Urinary bladder (tissue), 4 donors: ENCODE measurements around the gene NUP85. TPM values are rescaled to one million over a fixed set of nuclear protein-coding genes. Genes with fewer than 3 reads are reported as not detected.
"Not testable (repeated sequence)": the region's sequence is repeated elsewhere in the genome, so short reads cannot be mapped to it uniquely, and the experiment has no call there.

Experiments
- DNase-seq: peaks from one replicate; pipeline ENCODE4 v3.0.0-alpha.2; 2015; ENCODE audit errors: extremely low spot score
- H3K27ac ChIP-seq: one replicate; pipeline ENCODE4 v1.5.1; 2013; ENCODE audit warnings: low read depth, mild to moderate bottlenecking, moderate library complexity
- H3K36me3 ChIP-seq: one replicate; pipeline ENCODE4 v1.6.1; 2013; ENCODE audit warnings: mild to moderate bottlenecking, moderate library complexity; ENCODE audit not compliant: insufficient read depth
- H3K4me1 ChIP-seq: one replicate; pipeline ENCODE4 v1.6.1; 2013; ENCODE audit warnings: mild to moderate bottlenecking, moderate library complexity; ENCODE audit not compliant: insufficient read depth
- H3K4me3 ChIP-seq: one replicate; pipeline ENCODE4 v1.5.1; 2013; ENCODE audit warnings: low read depth, low read length
- WGBS: extraction: QIAGEN DNeasy Blood & Tissue Kit; methylation state at CpG from one replicate; pipeline ENCODE4 v1.1.7; 2013; 5-methylcytosine and 5-hydroxymethylcytosine counted together
- polyA plus RNA-seq: library from polyadenylated mRNA; stranded (reverse); fragments of 200-250 nt; gene quantifications from one replicate; pipeline ENCODE4 v1.2.3, GENCODE V29; 2013
- total RNA-seq: library from RNA; depleted of rRNA; stranded (reverse); fragments of >200 nt; gene quantifications from one replicate; pipeline ENCODE4 v1.2.3, GENCODE V29; 2014
- donor health status: healthy with polysubstance abuse.
- donor health status: healthy.

Gene NUP85, protein sequence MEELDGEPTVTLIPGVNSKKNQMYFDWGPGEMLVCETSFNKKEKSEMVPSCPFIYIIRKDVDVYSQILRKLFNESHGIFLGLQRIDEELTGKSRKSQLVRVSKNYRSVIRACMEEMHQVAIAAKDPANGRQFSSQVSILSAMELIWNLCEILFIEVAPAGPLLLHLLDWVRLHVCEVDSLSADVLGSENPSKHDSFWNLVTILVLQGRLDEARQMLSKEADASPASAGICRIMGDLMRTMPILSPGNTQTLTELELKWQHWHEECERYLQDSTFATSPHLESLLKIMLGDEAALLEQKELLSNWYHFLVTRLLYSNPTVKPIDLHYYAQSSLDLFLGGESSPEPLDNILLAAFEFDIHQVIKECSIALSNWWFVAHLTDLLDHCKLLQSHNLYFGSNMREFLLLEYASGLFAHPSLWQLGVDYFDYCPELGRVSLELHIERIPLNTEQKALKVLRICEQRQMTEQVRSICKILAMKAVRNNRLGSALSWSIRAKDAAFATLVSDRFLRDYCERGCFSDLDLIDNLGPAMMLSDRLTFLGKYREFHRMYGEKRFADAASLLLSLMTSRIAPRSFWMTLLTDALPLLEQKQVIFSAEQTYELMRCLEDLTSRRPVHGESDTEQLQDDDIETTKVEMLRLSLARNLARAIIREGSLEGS
- total RNA-seq (36.6 TPM), polyA plus RNA-seq (40.2 TPM)

DNA sequence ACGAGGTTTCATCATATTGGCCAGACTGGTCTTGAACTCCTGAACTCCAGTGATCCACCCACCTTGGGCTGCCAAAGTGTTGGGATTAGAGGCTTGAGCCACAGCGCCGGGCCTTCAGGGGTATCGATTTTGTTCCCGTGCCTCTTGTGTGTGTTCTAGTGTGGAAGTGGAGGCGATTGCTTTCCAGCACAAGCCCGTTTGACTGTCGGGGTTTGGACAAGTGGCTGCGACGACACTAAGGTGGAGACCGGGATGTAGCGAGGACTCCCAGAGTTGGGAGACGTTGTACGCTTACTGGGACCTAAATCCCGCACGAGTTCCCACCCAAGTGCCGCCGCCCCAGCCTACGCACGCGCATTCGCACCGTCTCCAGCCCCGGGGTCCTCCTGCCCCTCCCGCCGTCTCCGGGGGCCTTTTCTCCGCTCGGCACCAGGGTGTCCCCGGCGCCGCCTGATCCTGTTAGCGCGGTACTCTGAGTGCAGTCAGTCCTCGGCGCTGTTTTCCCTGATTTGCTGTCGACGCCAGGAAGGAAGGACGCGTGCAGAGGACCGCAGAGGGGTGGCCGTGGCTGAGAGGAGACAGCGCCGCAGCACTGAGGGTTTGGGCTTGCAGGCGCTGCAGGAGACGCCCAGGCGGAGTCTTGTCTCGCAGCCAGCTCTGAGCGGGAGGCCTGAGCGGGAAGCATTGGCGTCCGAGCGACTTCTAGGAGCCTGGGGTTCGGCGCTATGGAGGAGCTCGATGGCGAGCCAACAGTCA is at the start of gene NUP85:
Gene NUP85, plus strand, starts transcription at position 643 of the 756 bp plus-strand sequence. Its CDS starts 83 bp downstream, at position 726.
- Histone ChIP-seq H3K36me3 (no peaks in the 10 kb centered on the region), H3K4me1 (no peaks in the 10 kb centered on the region), H3K27ac (peak within 1 kb of the TSS; percentile 96), H3K4me3 (peak within 1 kb of the TSS; percentile 88)
- DNase-seq, result peak; percentile 82
- under 1% methylated on average over 57 of the region's 57 CpGs for WGBS

DNA sequence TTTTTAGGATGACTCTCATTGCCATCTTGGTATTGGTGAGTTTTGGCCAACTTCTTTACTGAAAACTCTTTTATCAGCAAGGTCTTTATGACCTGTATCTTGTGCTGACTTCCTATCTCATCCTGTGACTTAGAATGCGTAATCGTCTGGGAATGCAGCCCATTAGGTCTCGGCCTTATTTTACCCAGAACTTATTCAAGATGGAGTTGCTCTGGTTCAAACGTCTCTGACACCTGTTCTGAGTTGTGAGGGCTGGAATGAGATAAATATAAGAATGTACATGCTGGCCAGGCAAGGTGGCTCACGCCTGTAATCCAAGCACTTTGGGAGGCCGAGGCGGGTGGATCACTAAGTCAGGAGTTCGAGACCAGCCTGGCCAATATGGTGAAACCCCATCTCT is 47.0 kb upstream of the NUP85 start:
- not testable (repeated sequence) for H3K27ac ChIP-seq, H3K36me3 ChIP-seq, H3K4me1 ChIP-seq, H3K4me3 ChIP-seq, DNase-seq
- WGBS, result 90% methylated on average over 8 of the region's 8 CpGs

DNA sequence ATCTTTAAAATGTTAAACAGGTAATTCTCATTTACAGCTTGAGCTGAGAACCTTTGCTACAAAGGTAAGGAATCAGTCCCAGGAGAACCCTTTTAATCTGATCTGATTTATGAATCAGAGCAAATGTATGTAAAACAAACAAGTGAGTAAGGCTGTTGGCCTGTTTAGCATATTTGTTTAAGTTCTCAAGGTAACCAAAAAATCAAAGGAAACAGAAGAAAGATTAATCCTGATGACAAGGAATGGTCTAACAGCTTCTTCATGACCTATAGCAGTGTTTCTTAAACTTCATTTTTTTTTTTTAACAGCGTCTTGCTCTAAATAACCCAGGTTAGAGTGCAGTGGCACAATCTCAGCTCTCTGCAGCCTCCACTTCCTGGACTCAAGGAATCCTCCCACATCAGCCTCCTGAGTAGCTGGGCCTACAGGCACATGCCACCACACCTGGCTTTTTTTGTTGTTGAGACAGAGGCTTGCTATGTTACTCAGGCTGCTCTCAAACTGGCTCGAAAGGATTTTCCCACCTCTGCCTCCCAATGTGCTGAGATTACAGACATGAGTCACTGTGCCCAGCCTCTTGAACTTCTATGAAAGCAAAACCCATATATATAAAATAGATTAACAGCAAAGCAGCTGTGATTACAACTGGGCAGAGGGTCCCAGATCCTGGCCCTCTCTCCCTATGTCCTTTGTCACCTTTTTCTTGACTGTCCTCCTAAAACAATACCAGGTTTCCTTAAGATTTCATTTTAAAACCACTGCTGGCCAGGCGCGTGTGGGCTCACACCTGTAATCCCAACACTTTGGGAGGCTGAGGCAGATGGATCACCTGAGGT is 46.1 kb upstream of the NUP85 start:
- Histone ChIP-seq H3K36me3 (no peaks in the 10 kb centered on the region), H3K27ac (peak overlapping the region; percentile 41), H3K4me3 (no peak overlapping the region), H3K4me1 (no peaks in the 10 kb centered on the region)
- whole genome bisulfite sequencing, result 89% methylated on average over 4 of the region's 4 CpGs
- DNase-seq, result no peak

DNA sequence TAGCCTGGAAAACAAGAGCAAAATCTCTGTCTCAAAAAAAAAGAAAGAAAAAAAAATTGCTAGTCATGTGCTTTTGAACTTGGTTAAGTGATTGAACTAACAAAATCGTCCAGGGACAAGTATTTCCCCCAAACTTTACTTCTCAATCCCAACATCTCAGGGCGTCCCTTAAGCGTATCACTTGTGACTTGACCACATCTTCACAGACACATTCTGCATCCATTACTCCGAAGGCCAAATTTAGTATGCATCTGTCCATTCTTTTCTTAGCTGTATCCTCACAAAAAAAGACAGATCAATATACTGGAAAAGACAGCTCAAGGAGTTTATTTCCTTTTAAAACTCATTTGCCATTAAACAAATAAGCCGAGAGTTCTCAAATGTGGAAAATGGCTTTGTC is 45.3 kb upstream of the NUP85 start:
- Histone ChIP-seq H3K4me3 (no peak overlapping the region), H3K27ac (no peak overlapping the region), H3K4me1 (no peaks in the 10 kb centered on the region), H3K36me3 (no peaks in the 10 kb centered on the region)
- DNase-seq, result no peak
- WGBS, result 92% methylated on average over 5 of the region's 5 CpGs

DNA sequence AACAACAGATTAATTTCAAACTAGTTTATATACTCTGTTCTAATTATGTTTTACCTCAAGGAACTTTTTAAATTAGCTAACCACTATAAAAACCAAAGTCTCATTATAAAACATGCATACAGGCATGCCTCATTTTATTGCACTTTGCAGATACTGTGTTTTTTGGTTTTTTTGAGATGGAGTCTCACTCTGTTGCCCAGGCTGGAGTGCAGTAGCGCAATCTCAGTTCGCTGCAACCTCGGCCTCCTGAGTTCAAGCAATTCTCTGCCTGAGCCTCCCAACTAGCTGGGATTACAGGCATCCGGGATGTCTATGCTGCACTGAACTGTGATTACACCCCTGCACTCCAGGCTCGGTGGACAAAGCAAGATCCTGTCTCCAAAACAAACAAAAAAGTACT is 42.4 kb upstream of the NUP85 start:
- DNase-seq, result no peak
- 92% methylated on average over 5 of the region's 5 CpGs for WGBS

DNA sequence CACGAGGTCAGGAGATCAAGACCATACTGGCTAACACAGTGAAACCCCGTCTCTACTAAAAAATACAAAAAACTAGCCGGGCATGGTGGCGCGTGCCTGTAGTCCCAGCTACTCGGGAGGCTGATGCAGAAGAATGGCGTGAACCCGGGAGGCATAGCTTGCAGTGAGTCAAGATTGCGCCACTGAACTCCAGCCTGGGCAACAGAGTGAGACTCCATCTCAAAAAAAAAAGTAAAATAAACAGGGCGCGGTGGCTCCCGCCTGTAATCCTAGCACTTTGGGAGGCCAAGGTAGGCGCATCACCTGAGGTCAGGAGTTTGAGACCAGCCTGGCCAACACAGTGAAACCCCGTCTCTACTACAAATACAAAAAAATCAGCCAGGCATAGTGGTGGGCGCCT is 40.9 kb upstream of the NUP85 start:
- not testable (repeated sequence) for H3K4me3 ChIP-seq, DNase-seq, H3K4me1 ChIP-seq, H3K36me3 ChIP-seq, H3K27ac ChIP-seq
- WGBS, result 99% methylated on average over 15 of the region's 15 CpGs

More for the DNA sequence above, 42.4 kb upstream of the NUP85 start:
- Histone ChIP-seq H3K36me3 (no peaks in the 10 kb centered on the region), H3K4me1 (no peaks in the 10 kb centered on the region), H3K27ac (no peak overlapping the region), H3K4me3 (no peak overlapping the region)

DNA sequence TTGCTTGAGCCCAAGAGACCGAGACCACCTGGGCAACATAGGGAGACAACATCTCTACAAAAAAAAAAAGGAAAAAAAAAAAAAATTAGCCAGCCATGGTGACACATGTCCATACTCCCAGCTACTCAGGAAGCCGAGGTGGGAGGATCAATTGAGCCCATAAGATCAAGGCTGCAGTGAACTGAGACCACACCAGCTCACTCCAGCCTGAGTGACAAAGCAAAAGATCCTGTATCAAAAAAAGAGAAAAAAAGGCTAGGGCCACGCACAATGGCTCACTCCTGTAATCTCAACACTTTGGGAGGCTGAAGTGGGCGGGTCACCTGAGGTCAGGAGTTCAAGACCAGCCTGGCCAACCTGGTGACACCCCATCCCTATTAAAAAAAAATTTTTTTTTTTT is 36.5 kb upstream of the NUP85 start:
- Histone ChIP-seq H3K4me1 (no peaks in the 10 kb centered on the region), H3K4me3 (no peak overlapping the region), H3K27ac (no peak overlapping the region), H3K36me3 (peaks cover 6% of the 10 kb centered on the region)
- no peak for DNase-seq
- 91% methylated on average over 4 of the region's 4 CpGs for WGBS

DNA sequence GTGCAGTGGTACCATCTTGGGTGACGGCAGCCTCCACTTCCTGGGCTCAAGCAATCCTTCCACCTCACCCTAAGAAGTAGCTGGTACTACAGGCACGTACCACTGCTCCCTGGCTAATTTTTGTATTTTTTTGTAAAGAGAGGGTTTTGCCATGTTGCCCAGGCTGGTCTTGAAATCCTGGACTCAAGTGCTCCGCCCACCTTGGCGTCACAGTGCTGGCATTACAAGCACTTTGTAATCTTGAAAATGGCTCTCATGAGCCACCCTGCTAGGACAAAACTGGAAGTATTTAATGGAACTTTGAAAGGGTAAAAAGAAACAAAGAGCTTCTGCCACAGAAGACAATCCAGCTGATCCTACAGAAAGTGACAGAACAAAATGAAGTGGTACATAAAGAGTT is 32.0 kb upstream of the NUP85 start:
- no peak for DNase-seq
- 86% methylated on average over 4 of the region's 4 CpGs for WGBS
- H3K4me1 ChIP-seq, result no peaks in the 10 kb centered on the region

DNA sequence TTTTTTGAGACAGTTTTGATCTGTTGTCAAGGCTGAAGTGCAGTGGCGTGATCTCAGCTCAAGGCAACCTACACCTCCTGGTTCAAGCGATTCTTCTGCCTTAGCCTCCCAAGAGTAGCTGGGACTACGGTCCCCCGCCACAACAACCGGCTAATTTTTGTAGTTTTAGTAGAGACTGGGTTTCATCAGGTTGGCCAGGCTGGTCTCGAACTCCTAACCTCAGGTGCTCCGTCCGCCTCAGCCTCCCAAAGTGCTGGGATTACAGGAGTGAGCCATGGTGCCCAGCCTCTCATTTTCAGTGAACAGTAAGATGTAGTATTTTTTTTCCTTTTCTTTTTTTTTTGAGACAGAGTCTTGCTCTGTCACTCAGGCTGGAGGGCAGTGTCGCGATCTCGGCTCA is 30.5 kb upstream of the NUP85 start:
- no peak for DNase-seq
- WGBS, result 95% methylated on average over 11 of the region's 11 CpGs
- Histone ChIP-seq H3K36me3 (peaks cover 11% of the 10 kb centered on the region), H3K27ac (no peak overlapping the region), H3K4me1 (no peaks in the 10 kb centered on the region), H3K4me3 (no peak overlapping the region)

More for the DNA sequence above, 32.0 kb upstream of the NUP85 start:
- Histone ChIP-seq H3K4me3 (no peak overlapping the region), H3K27ac (no peak overlapping the region), H3K36me3 (peaks cover 11% of the 10 kb centered on the region)

DNA sequence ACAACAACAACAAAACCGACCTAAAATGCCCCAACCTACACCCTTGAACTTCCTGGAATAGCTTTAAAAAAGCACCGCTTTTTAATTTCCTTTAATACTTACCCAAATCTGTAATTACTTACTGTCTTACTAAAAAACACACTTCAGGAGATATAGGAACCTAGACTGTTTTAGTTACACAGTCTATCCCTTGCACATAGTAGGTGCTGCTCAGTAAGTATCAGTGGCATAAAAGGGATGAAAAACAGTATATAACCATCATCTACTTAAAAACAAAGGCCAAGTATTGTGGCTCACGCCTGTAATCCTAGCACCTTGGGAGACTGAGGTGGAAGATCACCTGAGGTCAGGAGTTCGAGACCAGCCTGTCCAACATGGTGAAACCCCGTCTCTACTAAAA is 28.9 kb upstream of the NUP85 start:
- WGBS, result 90% methylated on average over 5 of the region's 5 CpGs

DNA sequence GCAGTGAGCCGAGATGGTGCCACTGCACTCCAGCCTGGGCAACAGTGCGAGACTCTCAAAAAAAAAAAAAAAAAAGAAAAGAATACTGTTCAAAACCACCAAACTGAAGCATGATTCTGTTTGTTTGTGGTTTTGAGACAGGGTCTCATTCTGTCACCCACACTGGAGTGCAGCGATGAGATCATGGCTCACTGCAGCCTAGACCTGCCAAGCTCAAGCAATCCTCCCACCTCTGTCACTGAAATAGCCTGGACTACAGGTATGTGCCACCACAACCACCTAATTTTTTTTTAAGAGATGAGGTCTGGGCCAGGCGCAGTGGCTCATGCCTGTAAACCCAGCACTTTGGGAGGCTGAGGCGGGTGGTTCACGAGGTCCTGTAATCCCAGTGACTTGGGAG is 27.0 kb upstream of the NUP85 start:
- no peak for DNase-seq
- H3K4me3 ChIP-seq, result no peak overlapping the region
- no peak overlapping the region for H3K27ac ChIP-seq
- H3K4me1 ChIP-seq, result no peaks in the 10 kb centered on the region
- H3K36me3 ChIP-seq, result peaks cover 9% of the 10 kb centered on the region
- 90% methylated on average over 6 of the region's 6 CpGs for WGBS

More for the DNA sequence above, 28.9 kb upstream of the NUP85 start:
- no peak overlapping the region for H3K27ac ChIP-seq
- peaks cover 11% of the 10 kb centered on the region for H3K36me3 ChIP-seq
- no peak overlapping the region for H3K4me3 ChIP-seq
- DNase-seq, result no peak
- no peaks in the 10 kb centered on the region for H3K4me1 ChIP-seq

DNA sequence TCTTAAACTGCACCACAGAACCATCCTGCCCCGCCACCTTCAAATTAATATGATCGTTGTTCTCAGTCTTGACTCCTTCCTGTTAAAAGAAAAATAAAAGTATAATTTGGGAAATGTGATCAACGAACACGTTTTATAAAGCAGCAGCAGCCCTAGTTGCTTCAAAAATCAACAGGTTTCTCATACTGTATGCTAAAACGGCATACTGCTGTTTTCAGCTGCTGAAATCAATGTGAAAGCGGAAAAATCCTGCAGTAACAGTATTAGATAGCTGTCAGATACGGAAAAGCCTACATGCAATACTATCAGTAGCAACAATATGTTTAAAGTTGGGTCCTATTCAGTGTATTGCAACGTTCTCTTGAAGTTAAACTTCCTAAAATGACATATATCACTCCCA is 24.4 kb upstream of the NUP85 start:
- H3K27ac ChIP-seq, result no peak overlapping the region

More for the DNA sequence above, 24.4 kb upstream of the NUP85 start:
- DNase-seq, result no peak
- Histone ChIP-seq H3K4me1 (no peaks in the 10 kb centered on the region), H3K4me3 (peak overlapping the region; percentile 98), H3K36me3 (peaks cover 2% of the 10 kb centered on the region)
- WGBS, result 9% methylated on average over 8 of the region's 8 CpGs
